ENCODE results near the gene SIRPA.

The SIRPA gene

GRCh38 chr20:1935696-1936366, 40.6 kb downstream of the SIRPA start:
- no peak for DNase-seq

GRCh38 chr20:1937316-1937976, 42.2 kb downstream of the SIRPA start:
- no peak for DNase-seq

GRCh38 chr20:1938464-1939269, 43.5 kb downstream of the SIRPA start:
- DNase-seq = no peak

GRCh38 chr20:1939270-1939595, 44.0 kb downstream of the SIRPA start:
- DNase-seq = no peak

- no peak for DNase-seq
Observed at GRCh38 chr20:1940581-1940980, 45.4 kb downstream of the SIRPA start.

- no peak for DNase-seq
Observed at GRCh38 chr20:1941226-1941625, 46.0 kb downstream of the SIRPA start.

GRCh38 chr20:1942061-1942460, 46.9 kb downstream of the SIRPA start:
- no peak for DNase-seq

- no peak for DNase-seq
Observed at GRCh38 chr20:1942486-1943274, 47.5 kb downstream of the SIRPA start.

GRCh38 chr20:1943275-1944002, 48.2 kb downstream of the SIRPA start:
- DNase-seq = no peak

- no peak for DNase-seq
Observed at GRCh38 chr20:1944345-1945091, 49.3 kb downstream of the SIRPA start.

- DNase-seq = no peak
Observed at GRCh38 chr20:1945134-1945618, 50.0 kb downstream of the SIRPA start.

GRCh38 chr20:1945660-1946059, 50.5 kb downstream of the SIRPA start:
- DNase-seq = no peak

GRCh38 chr20:1946442-1946761, 51.2 kb downstream of the SIRPA start:
- DNase-seq = no peak

- DNase-seq = no peak
Observed at GRCh38 chr20:1946762-1947534, 51.7 kb downstream of the SIRPA start.

GRCh38 chr20:1947535-1947846, 52.3 kb downstream of the SIRPA start:
- no peak for DNase-seq

GRCh38 chr20:1949347-1950100, 54.3 kb downstream of the SIRPA start:
- DNase-seq = no peak

GRCh38 chr20:1950836-1951235, 55.6 kb downstream of the SIRPA start:
- DNase-seq = no peak

- DNase-seq = no peak
Observed at GRCh38 chr20:1951436-1952115, 56.4 kb downstream of the SIRPA start.

GRCh38 chr20:1952737-1953530, 57.7 kb downstream of the SIRPA start:
- peak; percentile 31 for DNase-seq
